SU-DHL-6 (cell line): Measurements from ENCODE around the gene PCSK1.

Experiments
- H2AFZ ChIP-seq: fragments of 200-600 bp; sonication (generic); 2 replicates; pipeline ENCODE4 v1.6.1; 2014; ENCODE audit warnings: low read depth, mild to moderate bottlenecking, moderate library complexity, mixed read lengths, antibody characterized with exemption, low read length; ENCODE audit not compliant: severe bottlenecking
- H3F3A ChIP-seq: fragments of 200-600 bp; shearing (Covaris generic); 2 replicates; pipeline ENCODE4 v1.6.0; 2016; ENCODE audit warnings: antibody characterized with exemption, mild to moderate bottlenecking; ENCODE audit not compliant: insufficient read depth
- H3K27ac ChIP-seq: fragments of 200-600 bp; sonication (generic); 2 replicates; pipeline ENCODE4 v1.5.1; 2016; ENCODE audit warnings: low read depth, mild to moderate bottlenecking, low read length, moderate library complexity, mixed read lengths
- H3K27me3 ChIP-seq: fragments of 200-600 bp; sonication (generic), shearing (Covaris generic); 2 replicates; pipeline ENCODE4 v1.6.0; 2014; ENCODE audit warnings: mild to moderate bottlenecking, low read length
- H3K36me3 ChIP-seq: fragments of 200-600 bp; sonication (generic); 2 replicates; pipeline ENCODE4 v1.6.1; 2014; ENCODE audit warnings: mild to moderate bottlenecking, low read length, mixed read lengths
- H3K4me2 ChIP-seq: fragments of 300-600, 200-600 bp; shearing (Covaris generic), sonication (generic); 2 replicates; pipeline ENCODE4 v1.6.0; 2014; ENCODE audit warnings: low read length, low read depth, mild to moderate bottlenecking; ENCODE audit not compliant: poor library complexity, severe bottlenecking
- H3K4me3 ChIP-seq: fragments of 200-600 bp; sonication (generic); 2 replicates; pipeline ENCODE4 v1.5.1; 2014; ENCODE audit warnings: antibody characterized with exemption, low read length, mild to moderate bottlenecking, mixed read lengths; ENCODE audit not compliant: insufficient read depth, poor library complexity, severe bottlenecking
- H3K79me2 ChIP-seq: fragments of 200-600 bp; sonication (generic); 2 replicates; pipeline ENCODE4 v1.6.1; 2014; ENCODE audit warnings: mild to moderate bottlenecking, low read length, moderate library complexity; ENCODE audit not compliant: insufficient read depth
- H3K9ac ChIP-seq: fragments of 200-600 bp; sonication (generic); 2 replicates; pipeline ENCODE4 v1.7.0; 2014; ENCODE audit warnings: mild to moderate bottlenecking, low read length
- H3K9me2 ChIP-seq: fragments of 200-600 bp; sonication (generic); replicated peaks from 2 replicates; pipeline ENCODE4 v1.6.1; 2014; ENCODE audit warnings: low read length; ENCODE audit not compliant: insufficient read depth
- H3K9me3 ChIP-seq: fragments of 200-600 bp; sonication (generic); 2 replicates; pipeline ENCODE4 v1.6.1; 2014; ENCODE audit warnings: low read length, mixed read lengths; ENCODE audit not compliant: insufficient read depth
- H4K20me1 ChIP-seq: fragments of 200-600 bp; sonication (generic); 2 replicates; pipeline ENCODE4 v1.6.1; 2014; ENCODE audit warnings: low read depth, mild to moderate bottlenecking, antibody characterized with exemption, low read length, moderate library complexity, mixed read lengths
- CTCF ChIP-seq: fragments of 200-600 bp; sonication (generic); IDR thresholded peaks from one replicate; pipeline ENCODE4 v1.5.1; 2017; ENCODE audit warnings: antibody characterized with exemption, mild to moderate bottlenecking, low read length, moderate library complexity; ENCODE audit not compliant: insufficient read depth, poor library complexity, severe bottlenecking
- EZH2phosphoT487 ChIP-seq: fragments of 200-600 bp; sonication (generic), shearing (Covaris generic); conservative IDR thresholded peaks from 2 replicates; pipeline ENCODE4 v1.6.1; 2018; ENCODE audit warnings: mild to moderate bottlenecking, antibody characterized with exemption, low read length, moderate library complexity, mixed read lengths

The PCSK1 gene

GRCh38 chr5:96410013-96410412 lies 23.0 kb downstream of the PCSK1 start:
- no peaks in the 10 kb centered on the region for H3K36me3 ChIP-seq
- H3K79me2 ChIP-seq = no peaks in the 10 kb centered on the region
- H3K27ac ChIP-seq = no peak overlapping the region
- no peak overlapping the region for H3K9ac ChIP-seq
- H3K27me3 ChIP-seq = no peaks in the 10 kb centered on the region
- no peak overlapping the region for H2AFZ ChIP-seq
- H3K4me2 ChIP-seq = no peak overlapping the region
- H3F3A ChIP-seq = no peaks in the 10 kb centered on the region
- no peaks in the 10 kb centered on the region for H3K9me3 ChIP-seq
- H3K4me3 ChIP-seq = no peak overlapping the region
- H4K20me1 ChIP-seq = no peaks in the 10 kb centered on the region
- H3K9me2 ChIP-seq = no peaks in the 10 kb centered on the region
- TF ChIP-seq EZH2phosphoT487 (no peak), CTCF (no peak)

- H3K79me2 ChIP-seq = no peaks in the 10 kb centered on the region
- H3K4me3 ChIP-seq = no peak overlapping the region
- no peaks in the 10 kb centered on the region for H3K9me3 ChIP-seq
- H3K27ac ChIP-seq = no peak overlapping the region
- no peaks in the 10 kb centered on the region for H3K27me3 ChIP-seq
- H3F3A ChIP-seq = no peaks in the 10 kb centered on the region
- no peak for TF ChIP-seq CTCF
- no peak for TF ChIP-seq EZH2phosphoT487
- H3K9ac ChIP-seq = no peak overlapping the region
- no peaks in the 10 kb centered on the region for H3K9me2 ChIP-seq
- H3K4me2 ChIP-seq = no peak overlapping the region
- no peaks in the 10 kb centered on the region for H4K20me1 ChIP-seq
- H2AFZ ChIP-seq = no peak overlapping the region
- no peaks in the 10 kb centered on the region for H3K36me3 ChIP-seq
These were observed 24.1 kb downstream of the PCSK1 start for GRCh38 chr5:96408841-96409538.

- no peaks in the 10 kb centered on the region for H3K9me2 ChIP-seq
- no peaks in the 10 kb centered on the region for H4K20me1 ChIP-seq
- H3K27me3 ChIP-seq = no peaks in the 10 kb centered on the region
- H3K27ac ChIP-seq = no peak overlapping the region
- no peaks in the 10 kb centered on the region for H3K36me3 ChIP-seq
- no peak overlapping the region for H3K4me3 ChIP-seq
- TF ChIP-seq EZH2phosphoT487 (no peak), CTCF (no peak)
- no peak overlapping the region for H3K9ac ChIP-seq
- H3F3A ChIP-seq = no peaks in the 10 kb centered on the region
- no peak overlapping the region for H2AFZ ChIP-seq
- no peaks in the 10 kb centered on the region for H3K79me2 ChIP-seq
- H3K4me2 ChIP-seq = no peak overlapping the region
- no peaks in the 10 kb centered on the region for H3K9me3 ChIP-seq
These were observed 24.8 kb downstream of the PCSK1 start for GRCh38 chr5:96408210-96408777.
